ENCODE results near the gene PDE9A.
A peak's percentile ranks its signal among the peaks of the same experiment; 100 is the strongest.

The PDE9A gene

DNA sequence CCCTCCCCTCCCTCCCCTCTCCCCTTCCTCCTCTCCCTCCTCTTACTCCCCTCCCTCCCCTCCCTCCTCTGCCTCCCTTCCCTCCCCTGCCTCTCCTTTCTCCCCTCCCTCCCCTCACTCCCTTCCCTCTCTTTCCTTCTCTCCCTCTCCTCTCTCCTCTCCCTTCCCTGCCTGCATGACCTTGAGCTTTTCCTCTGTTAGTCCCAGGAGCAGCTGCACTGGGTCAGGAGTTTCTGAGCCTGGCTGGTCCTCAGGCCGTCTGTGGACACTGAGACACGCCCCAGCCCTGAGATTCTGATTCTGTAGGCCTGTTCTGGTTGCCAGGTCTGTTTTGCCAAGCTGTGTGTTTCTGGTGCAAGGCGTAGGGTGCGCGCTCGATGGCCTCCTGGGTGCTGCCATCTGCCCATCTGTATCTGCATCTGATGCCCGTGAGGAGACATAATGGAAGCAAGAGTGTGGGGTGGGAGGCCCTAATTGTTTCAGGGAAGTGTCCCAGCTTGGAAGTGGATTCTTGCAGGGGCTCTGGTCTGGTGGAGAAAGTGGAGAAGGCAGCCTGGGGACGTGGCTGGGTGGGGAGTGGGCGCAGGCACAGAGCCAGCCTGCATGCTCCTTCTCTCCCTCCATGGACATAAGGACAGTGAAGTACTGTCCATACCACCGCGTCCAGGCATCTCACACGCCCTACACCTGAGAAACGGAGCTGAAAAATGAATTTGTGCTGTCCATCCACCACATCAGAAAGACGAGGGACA lies 128.7 kb downstream of the PDE9A start:
- H4K8ac ChIP-seq (ENCODE audit: low read depth, low read length): no peak overlapping the region
- no peaks in the 10 kb centered on the region for H3K79me2 ChIP-seq (ENCODE audit: control insufficient read depth, insufficient read depth, low read length, poor library complexity)
- DNase-seq: no peak
- H3K27me3 ChIP-seq (ENCODE audit: insufficient read depth, low read length): no peaks in the 10 kb centered on the region
- peaks cover 2% of the 10 kb centered on the region for H3K9me3 ChIP-seq (ENCODE audit: insufficient read depth, low read depth, low read length)
- WGBS (ENCODE audit: extremely low coverage, insufficient coverage, insufficient read length): no CpG with 5 or more reads among the region's 14 CpGs
- peak overlapping the region; percentile 42 for H2BK5ac ChIP-seq (ENCODE audit: low read depth, low read length, poor library complexity)
- no peak overlapping the region for H3K9ac ChIP-seq (ENCODE audit: low read length)
- H2BK12ac ChIP-seq (ENCODE audit: low read length): no peak overlapping the region
- no peak overlapping the region for H3K23ac ChIP-seq (ENCODE audit: low read length)
- peaks cover 0 to 2% of the 10 kb centered on the region in 2 experiments for H3K36me3 ChIP-seq (ENCODE audit: control insufficient read depth in 1 of 2, insufficient read depth in 2 of 2, low read length in 2 of 2)
- no peak overlapping the region for H2BK120ac ChIP-seq (ENCODE audit: insufficient read depth, low read length, poor library complexity)
- peak overlapping the region; percentile 26 for H3K18ac ChIP-seq (ENCODE audit: low read length)
- no peak overlapping the region for H3K4me3 ChIP-seq (ENCODE audit: low read depth, low read length)
- no peak overlapping the region for H3K4me2 ChIP-seq (ENCODE audit: low read length)
- H4K91ac ChIP-seq (ENCODE audit: low read depth, low read length): peak overlapping the region; percentile 41
- peaks cover 24 to 34% of the 10 kb centered on the region in 2 experiments for H3K4me1 ChIP-seq (ENCODE audit: control insufficient read depth in 1 of 2, insufficient read depth in 2 of 2, low read length in 2 of 2)
- H3K4ac ChIP-seq (ENCODE audit: low read depth, low read length): peak overlapping the region; percentile 6
- no peak overlapping the region for H2AFZ ChIP-seq (ENCODE audit: insufficient read depth, low read length, poor library complexity)
- peaks cover 9% of the 10 kb centered on the region for H3K79me1 ChIP-seq (ENCODE audit: low read length)
- no peak overlapping the region for H3K14ac ChIP-seq (ENCODE audit: low read length)
- H2AK5ac ChIP-seq (ENCODE audit: low read length): peak overlapping the region; percentile 9
- no peak overlapping the region for H4K12ac ChIP-seq (ENCODE audit: low read depth, low read length)
- H3K27ac ChIP-seq (ENCODE audit: low read depth, low read length): no peak overlapping the region

DNA sequence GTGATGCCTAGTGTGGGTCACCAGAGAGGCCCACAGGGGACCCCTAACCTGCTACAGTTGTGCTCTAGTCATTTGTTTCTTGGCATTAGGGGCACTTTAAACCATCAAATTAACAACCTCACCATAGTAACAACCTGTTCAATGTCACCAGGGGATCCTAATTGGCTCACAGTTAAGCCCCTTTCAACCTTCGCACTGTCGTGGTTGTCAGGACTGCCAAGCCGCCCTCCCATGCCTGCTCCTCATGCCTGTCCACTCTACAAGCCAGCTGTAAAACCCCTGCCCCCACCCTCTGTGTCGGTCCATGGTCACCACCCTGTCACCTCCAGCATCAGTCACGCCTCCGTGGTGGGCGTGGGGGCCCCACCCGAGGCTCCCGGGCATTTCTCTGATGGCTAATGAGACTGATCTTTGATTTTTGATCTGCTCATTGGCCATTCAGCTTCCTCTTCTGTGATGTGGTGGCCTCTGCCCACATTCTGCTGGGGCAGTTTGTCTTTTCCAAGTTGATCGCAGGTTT lies 129.4 kb downstream of the PDE9A start:
- Histone ChIP-seq H2BK120ac (ENCODE audit: insufficient read depth, low read length, poor library complexity) (no peak overlapping the region), H3K4me3 (ENCODE audit: low read depth, low read length) (no peak overlapping the region), H3K36me3 (ENCODE audit: control insufficient read depth in 1 of 2, insufficient read depth in 2 of 2, low read length in 2 of 2) (peaks cover 0 to 2% of the 10 kb centered on the region in 2 experiments), H3K4me1 (ENCODE audit: control insufficient read depth in 1 of 2, insufficient read depth in 2 of 2, low read length in 2 of 2) (peaks cover 21 to 29% of the 10 kb centered on the region in 2 experiments), H2AFZ (ENCODE audit: insufficient read depth, low read length, poor library complexity) (no peak overlapping the region), H3K79me2 (ENCODE audit: control insufficient read depth, insufficient read depth, low read length, poor library complexity) (no peaks in the 10 kb centered on the region), H3K14ac (ENCODE audit: low read length) (no peak overlapping the region), H3K4ac (ENCODE audit: low read depth, low read length) (no peak overlapping the region), H3K79me1 (ENCODE audit: low read length) (peaks cover 9% of the 10 kb centered on the region), H4K8ac (ENCODE audit: low read depth, low read length) (no peak overlapping the region), H2BK5ac (ENCODE audit: low read depth, low read length, poor library complexity) (no peak overlapping the region), H3K9me3 (ENCODE audit: insufficient read depth, low read depth, low read length) (peaks cover 4% of the 10 kb centered on the region), H3K27ac (ENCODE audit: low read depth, low read length) (no peak overlapping the region), H3K4me2 (ENCODE audit: low read length) (no peak overlapping the region), H3K9ac (ENCODE audit: low read length) (no peak overlapping the region), H4K91ac (ENCODE audit: low read depth, low read length) (no peak overlapping the region), H3K23ac (ENCODE audit: low read length) (no peak overlapping the region), H3K27me3 (ENCODE audit: insufficient read depth, low read length) (no peaks in the 10 kb centered on the region), H3K18ac (ENCODE audit: low read length) (no peak overlapping the region), H2AK5ac (ENCODE audit: low read length) (no peak overlapping the region), H4K12ac (ENCODE audit: low read depth, low read length) (no peak overlapping the region), H2BK12ac (ENCODE audit: low read length) (no peak overlapping the region)
- DNase-seq: no peak
- no CpG with 5 or more reads among the region's 10 CpGs for WGBS (ENCODE audit: extremely low coverage, insufficient coverage, insufficient read length)

DNA sequence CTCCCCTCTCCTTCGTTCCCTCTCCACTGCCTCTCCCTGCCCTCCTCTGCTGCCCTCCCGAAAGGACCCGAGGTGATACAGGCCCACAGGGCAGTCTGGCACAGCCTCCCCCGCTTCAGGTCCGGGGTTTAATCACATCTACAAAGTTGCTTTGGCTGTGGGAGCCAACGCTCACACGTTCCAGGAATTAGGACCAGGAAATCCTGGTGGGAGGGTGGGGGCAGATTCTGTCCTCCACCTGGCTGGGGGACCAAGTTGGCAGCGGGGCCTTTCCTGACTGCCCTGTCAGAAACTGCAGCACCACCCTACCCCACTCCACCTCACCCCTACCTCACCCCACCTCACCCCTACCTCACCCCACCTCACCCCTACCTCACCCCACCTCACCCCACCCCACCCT lies 130.9 kb downstream of the PDE9A start:
- no peaks in the 10 kb centered on the region for H3K36me3 ChIP-seq (ENCODE audit: control insufficient read depth in 1 of 2, insufficient read depth in 2 of 2, low read length in 2 of 2)
- no peak overlapping the region for H3K4me2 ChIP-seq (ENCODE audit: low read length)
- peaks cover 9% of the 10 kb centered on the region for H3K79me1 ChIP-seq (ENCODE audit: low read length)
- no peak overlapping the region for H3K23ac ChIP-seq (ENCODE audit: low read length)
- H2AK5ac ChIP-seq (ENCODE audit: low read length): no peak overlapping the region
- no peak overlapping the region for H3K14ac ChIP-seq (ENCODE audit: low read length)
- H4K12ac ChIP-seq (ENCODE audit: low read depth, low read length): no peak overlapping the region
- H3K79me2 ChIP-seq (ENCODE audit: control insufficient read depth, insufficient read depth, low read length, poor library complexity): no peaks in the 10 kb centered on the region
- H2AFZ ChIP-seq (ENCODE audit: insufficient read depth, low read length, poor library complexity): no peak overlapping the region
- peaks cover 19 to 25% of the 10 kb centered on the region in 2 experiments for H3K4me1 ChIP-seq (ENCODE audit: control insufficient read depth in 1 of 2, insufficient read depth in 2 of 2, low read length in 2 of 2)
- H3K4me3 ChIP-seq (ENCODE audit: low read depth, low read length): no peak overlapping the region
- no CpG with 5 or more reads among the region's 8 CpGs for WGBS (ENCODE audit: extremely low coverage, insufficient coverage, insufficient read length)
- H2BK5ac ChIP-seq (ENCODE audit: low read depth, low read length, poor library complexity): no peak overlapping the region
- H3K27ac ChIP-seq (ENCODE audit: low read depth, low read length): no peak overlapping the region
- H3K4ac ChIP-seq (ENCODE audit: low read depth, low read length): no peak overlapping the region
- peak overlapping the region; percentile 29 for H4K91ac ChIP-seq (ENCODE audit: low read depth, low read length)
- H3K9ac ChIP-seq (ENCODE audit: low read length): no peak overlapping the region
- DNase-seq: no peak
- H3K27me3 ChIP-seq (ENCODE audit: insufficient read depth, low read length): no peaks in the 10 kb centered on the region
- H3K18ac ChIP-seq (ENCODE audit: low read length): no peak overlapping the region
- peak overlapping the region; percentile 5 for H4K8ac ChIP-seq (ENCODE audit: low read depth, low read length)
- peak overlapping the region; percentile 5 for H2BK12ac ChIP-seq (ENCODE audit: low read length)
- peaks cover 4% of the 10 kb centered on the region for H3K9me3 ChIP-seq (ENCODE audit: insufficient read depth, low read depth, low read length)
- no peak overlapping the region for H2BK120ac ChIP-seq (ENCODE audit: insufficient read depth, low read length, poor library complexity)

DNA sequence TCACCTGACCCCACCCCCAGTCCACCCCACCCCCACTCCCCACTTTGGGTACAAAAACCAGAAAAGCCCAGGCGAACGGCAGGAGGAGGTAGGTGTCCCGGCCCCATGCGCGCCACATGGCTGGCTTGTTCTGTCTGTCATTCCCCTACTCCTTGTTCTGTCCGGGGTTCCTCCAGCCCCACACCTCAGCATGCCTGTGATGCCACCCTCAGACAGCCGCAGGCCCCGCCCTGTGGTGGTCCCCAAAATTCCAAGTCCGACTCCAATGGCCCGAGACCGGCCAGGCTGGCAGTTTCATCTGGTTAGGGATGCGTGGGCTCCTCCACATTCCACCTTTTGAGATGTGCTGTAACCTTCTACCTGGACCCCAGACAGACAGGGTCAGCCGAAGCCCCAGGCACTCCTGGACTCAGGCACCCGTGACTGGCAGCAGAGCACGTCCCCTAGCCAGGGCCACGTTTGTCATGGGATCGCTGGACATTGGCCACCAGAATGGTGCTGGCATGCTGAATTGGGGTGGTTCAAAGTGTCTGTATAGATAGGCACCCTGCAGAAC lies 131.6 kb downstream of the PDE9A start:
- no peak for DNase-seq
- no peak overlapping the region for H2AK5ac ChIP-seq (ENCODE audit: low read length)
- H4K12ac ChIP-seq (ENCODE audit: low read depth, low read length): no peak overlapping the region
- peaks cover 6% of the 10 kb centered on the region for H3K79me1 ChIP-seq (ENCODE audit: low read length)
- no peak overlapping the region for H4K91ac ChIP-seq (ENCODE audit: low read depth, low read length)
- peaks cover 4% of the 10 kb centered on the region for H3K9me3 ChIP-seq (ENCODE audit: insufficient read depth, low read depth, low read length)
- no CpG with 5 or more reads among the region's 17 CpGs for WGBS (ENCODE audit: extremely low coverage, insufficient coverage, insufficient read length)
- no peak overlapping the region for H2BK12ac ChIP-seq (ENCODE audit: low read length)
- H3K23ac ChIP-seq (ENCODE audit: low read length): no peak overlapping the region
- no peaks in the 10 kb centered on the region for H3K36me3 ChIP-seq (ENCODE audit: control insufficient read depth in 1 of 2, insufficient read depth in 2 of 2, low read length in 2 of 2)
- H2AFZ ChIP-seq (ENCODE audit: insufficient read depth, low read length, poor library complexity): no peak overlapping the region
- no peak overlapping the region for H4K8ac ChIP-seq (ENCODE audit: low read depth, low read length)
- no peak overlapping the region for H3K4me3 ChIP-seq (ENCODE audit: low read depth, low read length)
- no peak overlapping the region for H2BK5ac ChIP-seq (ENCODE audit: low read depth, low read length, poor library complexity)
- H3K4me1 ChIP-seq (ENCODE audit: control insufficient read depth in 1 of 2, insufficient read depth in 2 of 2, low read length in 2 of 2): peaks cover 14 to 19% of the 10 kb centered on the region in 2 experiments
- no peaks in the 10 kb centered on the region for H3K27me3 ChIP-seq (ENCODE audit: insufficient read depth, low read length)
- no peak overlapping the region for H3K9ac ChIP-seq (ENCODE audit: low read length)
- H2BK120ac ChIP-seq (ENCODE audit: insufficient read depth, low read length, poor library complexity): no peak overlapping the region
- H3K14ac ChIP-seq (ENCODE audit: low read length): no peak overlapping the region
- no peaks in the 10 kb centered on the region for H3K79me2 ChIP-seq (ENCODE audit: control insufficient read depth, insufficient read depth, low read length, poor library complexity)
- H3K27ac ChIP-seq (ENCODE audit: low read depth, low read length): no peak overlapping the region
- H3K4me2 ChIP-seq (ENCODE audit: low read length): no peak overlapping the region
- H3K18ac ChIP-seq (ENCODE audit: low read length): no peak overlapping the region
- H3K4ac ChIP-seq (ENCODE audit: low read depth, low read length): no peak overlapping the region

Measured in trophoblast cell (in vitro differentiated cells and primary cell).